HepG2 (cell line): ENCODE results near the gene TRPC1. TPM values are rescaled to one million over a fixed set of nuclear protein-coding genes. Genes with fewer than 3 reads are reported as not detected.

ENCODE experiments used
- CREB1 ChIP-seq, 2 experiments: fragments of 450-650 bp in 1 of 2; IDR thresholded peaks; 2 replicates each; pipeline ENCODE4 v1.6.1; 2016 to 2017; ENCODE audit warnings: control low read depth in 1 of 2, mild to moderate bottlenecking in 1 of 2, missing compliant biosample characterization in 1 of 2, missing genetic modification characterization in 1 of 2
- FOXJ3 ChIP-seq: sonication (generic); formaldehyde crosslinking; IDR thresholded peaks from 2 replicates; pipeline ENCODE4 v1.4.0; 2020; ENCODE audit warnings: missing genetic modification reagents, mild to moderate bottlenecking, borderline replicate concordance
- HNF4A ChIP-seq: sonication (generic); formaldehyde crosslinking; IDR thresholded peaks from 2 replicates; pipeline ENCODE4 v1.4.0; 2020; ENCODE audit warnings: missing genetic modification reagents
- JUN ChIP-seq: sonication (generic); formaldehyde crosslinking; IDR thresholded peaks from 2 replicates; pipeline ENCODE4 v1.4.0; 2020; ENCODE audit warnings: mild to moderate bottlenecking, missing genetic modification reagents
- KDM2A ChIP-seq: sonication (generic); formaldehyde crosslinking; IDR thresholded peaks from 2 replicates; pipeline ENCODE4 v1.4.0; 2020; ENCODE audit warnings: low read depth, missing genetic modification reagents, borderline replicate concordance
- MAFK ChIP-seq, 2 experiments: IDR thresholded peaks in 1 of 2; conservative IDR thresholded peaks in 1 of 2; 2 replicates each; pipeline ENCODE4 v1.6.1; 2011; ENCODE audit warnings: improper control_type of control experiment in 2 of 2, low read length in 2 of 2
- RBM39 ChIP-seq: fragments of 200-400 bp; formaldehyde crosslinking; IDR thresholded peaks from one replicate; pipeline ENCODE4 v1.6.1; 2018; ENCODE audit warnings: antibody characterized with exemption, mild to moderate bottlenecking, low read depth, low read length; ENCODE audit not compliant: poor library complexity, severe bottlenecking
- SOX5 ChIP-seq: IDR thresholded peaks from 2 replicates; pipeline ENCODE4 v1.6.1; 2016; ENCODE audit warnings: borderline replicate concordance
- ZNF660 ChIP-seq: sonication (generic); formaldehyde crosslinking; IDR thresholded peaks from 2 replicates; pipeline ENCODE4 v1.5.1; 2020; ENCODE audit warnings: mild to moderate bottlenecking, low read depth, missing genetic modification reagents, borderline replicate concordance
- ZSCAN9 ChIP-seq: IDR thresholded peaks from 2 replicates; pipeline ENCODE4 v1.6.1; 2016; ENCODE audit warnings: borderline replicate concordance
- polyA plus RNA-seq, 8 experiments: library from polyadenylated mRNA; depleted of rRNA in 3 of 8; stranded (reverse) in 7 of 8; unstranded in 1 of 8; fragments of >200 nt; fragmentation: Illumina TruSeq in 4 of 8; extraction: Trizol in 4 of 8; gene quantifications; 2 replicates each; pipeline versions ENCODE4 v1.2.1 to v1.2.3, GENCODE V29; 2011 to 2016; ENCODE audit warnings: low read depth in 4 of 8, missing spikeins in 1 of 8, mixed read lengths in 1 of 8; ENCODE audit not compliant: insufficient read depth in 1 of 8
- total RNA-seq, 5 experiments: library from RNA; depleted of rRNA; stranded (reverse); fragments of >200 nt; fragmentation: Illumina TruSeq; extraction: Trizol; gene quantifications; 2 replicates each; pipeline ENCODE4 v1.2.3, GENCODE V29; 2016; ENCODE audit warnings: low read depth in 1 of 5
- TF ChIP-seq, protein P1 (sequence below): IDR thresholded peaks from 2 replicates; pipeline ENCODE4 v1.6.1; 2016; ENCODE audit warnings: low read depth, missing genetic modification reagents, missing compliant biosample characterization
- TF ChIP-seq, protein P2 (sequence below): sonication (generic); formaldehyde crosslinking; IDR thresholded peaks from 2 replicates; pipeline ENCODE4 v1.4.0; 2020; ENCODE audit warnings: low read depth, mild to moderate bottlenecking, missing genetic modification reagents
- TF ChIP-seq, protein P3 (sequence below): sonication (generic); formaldehyde crosslinking; IDR thresholded peaks from 2 replicates; pipeline ENCODE4 v1.5.0; 2020; ENCODE audit warnings: mild to moderate bottlenecking, missing genetic modification reagents
- TF ChIP-seq, protein P4 (sequence below): sonication (generic); formaldehyde crosslinking; IDR thresholded peaks from 2 replicates; pipeline ENCODE4 v1.5.0; 2020; ENCODE audit warnings: missing genetic modification reagents, mild to moderate bottlenecking, borderline replicate concordance
- TF ChIP-seq, protein P5 (sequence below): sonication (generic); formaldehyde crosslinking; IDR thresholded peaks from 2 replicates; pipeline ENCODE4 v1.8.0; 2022; ENCODE audit warnings: low read depth, missing genetic modification reagents
- TF ChIP-seq, protein P6 (sequence below): sonication (generic); formaldehyde crosslinking; IDR thresholded peaks from 2 replicates; pipeline ENCODE4 v1.5.1; 2020; ENCODE audit warnings: mild to moderate bottlenecking, missing genetic modification reagents, moderate library complexity

TRPC1 gene
- total and polyA plus RNA-seq, 2 of the 13 experiments (the other 11 are each of a cell fraction or from before 2014, with no cell fraction given) = 10.8 to 13.1 TPM

DNA sequence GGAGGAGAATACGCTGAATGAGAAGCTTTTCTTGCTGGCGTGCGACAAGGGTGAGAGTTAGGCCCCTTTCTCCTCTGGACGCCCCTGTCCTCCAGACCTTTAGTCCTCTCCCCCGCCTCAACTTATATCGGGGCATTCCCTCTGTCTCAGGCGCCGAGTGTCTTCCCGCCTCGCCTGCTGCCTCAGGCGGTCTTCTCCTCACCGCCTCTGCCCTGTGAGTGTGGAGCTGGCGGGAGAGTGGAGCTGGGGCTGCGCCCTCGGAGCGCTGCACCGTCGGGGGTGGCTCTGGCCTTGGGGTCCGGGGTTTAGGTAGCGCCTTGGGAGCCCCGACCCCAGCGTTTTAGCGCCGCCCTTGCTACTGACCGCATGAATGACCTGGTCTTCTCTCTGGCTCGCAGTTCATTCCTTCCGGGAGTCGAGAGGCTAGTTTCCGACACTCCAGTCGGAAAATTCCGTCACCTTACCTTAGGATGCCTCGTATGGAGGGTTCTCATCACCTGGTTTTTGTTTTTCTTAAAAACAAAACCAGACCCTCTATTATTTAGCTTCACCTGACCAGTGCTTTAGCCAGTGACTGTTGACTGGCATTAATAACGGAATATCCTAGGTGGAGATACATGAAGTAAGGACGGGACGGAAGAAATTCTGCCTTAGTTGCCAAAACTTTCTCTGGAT, 985 bp downstream of the TRPC1 start (continued):
- TF ChIP-seq, protein P1, sequence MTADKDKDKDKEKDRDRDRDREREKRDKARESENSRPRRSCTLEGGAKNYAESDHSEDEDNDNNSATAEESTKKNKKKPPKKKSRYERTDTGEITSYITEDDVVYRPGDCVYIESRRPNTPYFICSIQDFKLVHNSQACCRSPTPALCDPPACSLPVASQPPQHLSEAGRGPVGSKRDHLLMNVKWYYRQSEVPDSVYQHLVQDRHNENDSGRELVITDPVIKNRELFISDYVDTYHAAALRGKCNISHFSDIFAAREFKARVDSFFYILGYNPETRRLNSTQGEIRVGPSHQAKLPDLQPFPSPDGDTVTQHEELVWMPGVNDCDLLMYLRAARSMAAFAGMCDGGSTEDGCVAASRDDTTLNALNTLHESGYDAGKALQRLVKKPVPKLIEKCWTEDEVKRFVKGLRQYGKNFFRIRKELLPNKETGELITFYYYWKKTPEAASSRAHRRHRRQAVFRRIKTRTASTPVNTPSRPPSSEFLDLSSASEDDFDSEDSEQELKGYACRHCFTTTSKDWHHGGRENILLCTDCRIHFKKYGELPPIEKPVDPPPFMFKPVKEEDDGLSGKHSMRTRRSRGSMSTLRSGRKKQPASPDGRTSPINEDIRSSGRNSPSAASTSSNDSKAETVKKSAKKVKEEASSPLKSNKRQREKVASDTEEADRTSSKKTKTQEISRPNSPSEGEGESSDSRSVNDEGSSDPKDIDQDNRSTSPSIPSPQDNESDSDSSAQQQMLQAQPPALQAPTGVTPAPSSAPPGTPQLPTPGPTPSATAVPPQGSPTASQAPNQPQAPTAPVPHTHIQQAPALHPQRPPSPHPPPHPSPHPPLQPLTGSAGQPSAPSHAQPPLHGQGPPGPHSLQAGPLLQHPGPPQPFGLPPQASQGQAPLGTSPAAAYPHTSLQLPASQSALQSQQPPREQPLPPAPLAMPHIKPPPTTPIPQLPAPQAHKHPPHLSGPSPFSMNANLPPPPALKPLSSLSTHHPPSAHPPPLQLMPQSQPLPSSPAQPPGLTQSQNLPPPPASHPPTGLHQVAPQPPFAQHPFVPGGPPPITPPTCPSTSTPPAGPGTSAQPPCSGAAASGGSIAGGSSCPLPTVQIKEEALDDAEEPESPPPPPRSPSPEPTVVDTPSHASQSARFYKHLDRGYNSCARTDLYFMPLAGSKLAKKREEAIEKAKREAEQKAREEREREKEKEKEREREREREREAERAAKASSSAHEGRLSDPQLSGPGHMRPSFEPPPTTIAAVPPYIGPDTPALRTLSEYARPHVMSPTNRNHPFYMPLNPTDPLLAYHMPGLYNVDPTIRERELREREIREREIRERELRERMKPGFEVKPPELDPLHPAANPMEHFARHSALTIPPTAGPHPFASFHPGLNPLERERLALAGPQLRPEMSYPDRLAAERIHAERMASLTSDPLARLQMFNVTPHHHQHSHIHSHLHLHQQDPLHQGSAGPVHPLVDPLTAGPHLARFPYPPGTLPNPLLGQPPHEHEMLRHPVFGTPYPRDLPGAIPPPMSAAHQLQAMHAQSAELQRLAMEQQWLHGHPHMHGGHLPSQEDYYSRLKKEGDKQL = no peak
- TF ChIP-seq FOXJ3 = no peak
- peak; percentile 67; the same call in 1 of the 2 replicates for TF ChIP-seq KDM2A (CRISPR knock-in tag)
- TF ChIP-seq, protein P2, sequence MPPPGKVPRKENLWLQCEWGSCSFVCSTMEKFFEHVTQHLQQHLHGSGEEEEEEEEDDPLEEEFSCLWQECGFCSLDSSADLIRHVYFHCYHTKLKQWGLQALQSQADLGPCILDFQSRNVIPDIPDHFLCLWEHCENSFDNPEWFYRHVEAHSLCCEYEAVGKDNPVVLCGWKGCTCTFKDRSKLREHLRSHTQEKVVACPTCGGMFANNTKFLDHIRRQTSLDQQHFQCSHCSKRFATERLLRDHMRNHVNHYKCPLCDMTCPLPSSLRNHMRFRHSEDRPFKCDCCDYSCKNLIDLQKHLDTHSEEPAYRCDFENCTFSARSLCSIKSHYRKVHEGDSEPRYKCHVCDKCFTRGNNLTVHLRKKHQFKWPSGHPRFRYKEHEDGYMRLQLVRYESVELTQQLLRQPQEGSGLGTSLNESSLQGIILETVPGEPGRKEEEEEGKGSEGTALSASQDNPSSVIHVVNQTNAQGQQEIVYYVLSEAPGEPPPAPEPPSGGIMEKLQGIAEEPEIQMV (CRISPR knock-in tag) = peak; percentile 64; the same call in 1 of the 2 replicates
- TF ChIP-seq RBM39 = peak; percentile 49
- TF ChIP-seq CREB1 (IDR thresholded peaks at IDR 0.05) = no peak
- no peak for TF ChIP-seq CREB1 (CRISPR knock-in tag; IDR thresholded peaks at IDR 0.05)
- TF ChIP-seq, protein P3, sequence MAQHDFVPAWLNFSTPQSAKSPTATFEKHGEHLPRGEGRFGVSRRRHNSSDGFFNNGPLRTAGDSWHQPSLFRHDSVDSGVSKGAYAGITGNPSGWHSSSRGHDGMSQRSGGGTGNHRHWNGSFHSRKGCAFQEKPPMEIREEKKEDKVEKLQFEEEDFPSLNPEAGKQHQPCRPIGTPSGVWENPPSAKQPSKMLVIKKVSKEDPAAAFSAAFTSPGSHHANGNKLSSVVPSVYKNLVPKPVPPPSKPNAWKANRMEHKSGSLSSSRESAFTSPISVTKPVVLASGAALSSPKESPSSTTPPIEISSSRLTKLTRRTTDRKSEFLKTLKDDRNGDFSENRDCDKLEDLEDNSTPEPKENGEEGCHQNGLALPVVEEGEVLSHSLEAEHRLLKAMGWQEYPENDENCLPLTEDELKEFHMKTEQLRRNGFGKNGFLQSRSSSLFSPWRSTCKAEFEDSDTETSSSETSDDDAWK (CRISPR knock-in tag) = no peak
- TF ChIP-seq ZNF660 (CRISPR knock-in tag) = no peak
- TF ChIP-seq, protein P4, sequence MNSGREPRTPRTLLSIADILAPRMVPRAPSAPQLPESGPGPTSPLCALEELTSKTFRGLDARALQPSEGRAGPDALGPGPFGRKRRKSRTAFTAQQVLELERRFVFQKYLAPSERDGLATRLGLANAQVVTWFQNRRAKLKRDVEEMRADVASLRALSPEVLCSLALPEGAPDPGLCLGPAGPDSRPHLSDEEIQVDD = no peak
- TF ChIP-seq SOX5 (CRISPR knock-in tag) = no peak
- TF ChIP-seq, protein P5, sequence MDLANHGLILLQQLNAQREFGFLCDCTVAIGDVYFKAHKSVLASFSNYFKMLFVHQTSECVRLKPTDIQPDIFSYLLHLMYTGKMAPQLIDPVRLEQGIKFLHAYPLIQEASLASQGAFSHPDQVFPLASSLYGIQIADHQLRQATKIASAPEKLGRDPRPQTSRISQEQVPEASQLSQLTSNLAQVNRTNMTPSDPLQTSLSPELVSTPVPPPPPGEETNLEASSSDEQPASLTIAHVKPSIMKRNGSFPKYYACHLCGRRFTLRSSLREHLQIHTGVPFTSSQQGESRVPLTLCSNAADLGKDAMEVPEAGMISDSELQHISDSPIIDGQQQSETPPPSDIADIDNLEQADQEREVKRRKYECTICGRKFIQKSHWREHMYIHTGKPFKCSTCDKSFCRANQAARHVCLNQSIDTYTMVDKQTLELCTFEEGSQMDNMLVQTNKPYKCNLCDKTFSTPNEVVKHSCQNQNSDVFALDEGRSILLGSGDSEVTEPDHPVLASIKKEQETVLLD (CRISPR knock-in tag) = peak; percentile 54; the same call in 1 of the 2 replicates
- no peak for TF ChIP-seq ZSCAN9 (CRISPR knock-in tag)
- TF ChIP-seq, protein P6, sequence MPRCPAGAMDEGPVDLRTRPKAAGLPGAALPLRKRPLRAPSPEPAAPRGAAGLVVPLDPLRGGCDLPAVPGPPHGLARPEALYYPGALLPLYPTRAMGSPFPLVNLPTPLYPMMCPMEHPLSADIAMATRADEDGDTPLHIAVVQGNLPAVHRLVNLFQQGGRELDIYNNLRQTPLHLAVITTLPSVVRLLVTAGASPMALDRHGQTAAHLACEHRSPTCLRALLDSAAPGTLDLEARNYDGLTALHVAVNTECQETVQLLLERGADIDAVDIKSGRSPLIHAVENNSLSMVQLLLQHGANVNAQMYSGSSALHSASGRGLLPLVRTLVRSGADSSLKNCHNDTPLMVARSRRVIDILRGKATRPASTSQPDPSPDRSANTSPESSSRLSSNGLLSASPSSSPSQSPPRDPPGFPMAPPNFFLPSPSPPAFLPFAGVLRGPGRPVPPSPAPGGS = peak; percentile 27; the same call in 1 of the 2 replicates
- no peak for TF ChIP-seq MAFK (conservative IDR thresholded peaks at IDR 0.05 in 1 of 2, IDR thresholded peaks at IDR 0.05 in 1 of 2; ENCODE audit: low read length in 2 of 2)
- TF ChIP-seq HNF4A (CRISPR knock-in tag) = peak; percentile 25; the same call in 1 of the 2 replicates
- TF ChIP-seq JUN (CRISPR knock-in tag) = no peak
